Raji (cell line): ENCODE data around the gene SPATA13.

Experiments
- POLR2A ChIP-seq: IDR thresholded peaks from 2 replicates; pipeline ENCODE4 v1.6.1; 2011; ENCODE audit warnings: low read depth, low read length, control low read depth; ENCODE audit not compliant: insufficient read depth

Gene SPATA13

GRCh38 chr13:24202215-24202614, 41.7 kb downstream of the SPATA13 start:
- no peak for TF ChIP-seq POLR2A

GRCh38 chr13:24203273-24203672, 42.8 kb downstream of the SPATA13 start:
- no peak for TF ChIP-seq POLR2A

- no peak for TF ChIP-seq POLR2A
These were observed 43.3 kb downstream of the SPATA13 start for GRCh38 chr13:24203811-24204210.

- no peak for TF ChIP-seq POLR2A
These were observed 47.5 kb downstream of the SPATA13 start for GRCh38 chr13:24207841-24208667.

GRCh38 chr13:24209138-24209537, 48.6 kb downstream of the SPATA13 start:
- no peak for TF ChIP-seq POLR2A

GRCh38 chr13:24212254-24212653, 51.7 kb downstream of the SPATA13 start:
- TF ChIP-seq POLR2A, result no peak

- no peak for TF ChIP-seq POLR2A
These were observed 52.2 kb downstream of the SPATA13 start for GRCh38 chr13:24212674-24213073.

- TF ChIP-seq POLR2A, result no peak
These were observed 53.4 kb downstream of the SPATA13 start for GRCh38 chr13:24213932-24214331.

- no peak for TF ChIP-seq POLR2A
These were observed 54.0 kb downstream of the SPATA13 start for GRCh38 chr13:24214528-24214927.

- TF ChIP-seq POLR2A, result no peak
These were observed 54.6 kb downstream of the SPATA13 start for GRCh38 chr13:24215126-24215525.

- no peak for TF ChIP-seq POLR2A
These were observed 55.2 kb downstream of the SPATA13 start for GRCh38 chr13:24215732-24216131.

GRCh38 chr13:24216176-24216575, 55.7 kb downstream of the SPATA13 start:
- no peak for TF ChIP-seq POLR2A

- no peak for TF ChIP-seq POLR2A
These were observed 57.2 kb downstream of the SPATA13 start for GRCh38 chr13:24217601-24218281.

- no peak for TF ChIP-seq POLR2A
These were observed 57.8 kb downstream of the SPATA13 start for GRCh38 chr13:24218338-24218737.

- TF ChIP-seq POLR2A, result no peak
These were observed 58.5 kb downstream of the SPATA13 start for GRCh38 chr13:24218977-24219376.

- no peak for TF ChIP-seq POLR2A
These were observed 59.7 kb downstream of the SPATA13 start for GRCh38 chr13:24220086-24220703.
